Jurkat, Clone E6-1 (cell line): ENCODE results near the gene ZNF577. TPM values are rescaled to one million over a fixed set of nuclear protein-coding genes. Genes with fewer than 3 reads are reported as not detected.
A peak's percentile ranks its signal among the peaks of the same experiment; 100 is the strongest.
"Not testable (repeated sequence)": the region's sequence is repeated elsewhere in the genome, so short reads cannot be mapped to it uniquely, and the experiment has no call there.

ENCODE experiments used
- DNase-seq: peaks from one replicate; pipeline ENCODE4 v3.0.0-alpha.2; 2011; ENCODE audit warnings: low read depth, low spot score
- H3K4me3 ChIP-seq: 2 replicates; pipeline ENCODE4 v1.5.1; 2011; ENCODE audit warnings: mild to moderate bottlenecking, low read length, control low read depth, moderate library complexity
- polyA plus RNA-seq: library from polyadenylated mRNA; unstranded; fragments of >200 nt; gene quantifications from one replicate; pipeline ENCODE4 v1.2.1, GENCODE V29; 2012; ENCODE audit warnings: missing spikeins; ENCODE audit not compliant: insufficient read length, insufficient read depth

Gene ZNF577
- not detected for polyA plus RNA-seq

GRCh38 chr19:51887522-51888498 lies at the start of gene ZNF577:
TSS of gene ZNF577 (minus strand) at chr19:51887951. CDS start at chr19:51880382, 7,569 bp downstream.
- no peak for DNase-seq
- no peak within 1 kb of the TSS for H3K4me3 ChIP-seq

DNA sequence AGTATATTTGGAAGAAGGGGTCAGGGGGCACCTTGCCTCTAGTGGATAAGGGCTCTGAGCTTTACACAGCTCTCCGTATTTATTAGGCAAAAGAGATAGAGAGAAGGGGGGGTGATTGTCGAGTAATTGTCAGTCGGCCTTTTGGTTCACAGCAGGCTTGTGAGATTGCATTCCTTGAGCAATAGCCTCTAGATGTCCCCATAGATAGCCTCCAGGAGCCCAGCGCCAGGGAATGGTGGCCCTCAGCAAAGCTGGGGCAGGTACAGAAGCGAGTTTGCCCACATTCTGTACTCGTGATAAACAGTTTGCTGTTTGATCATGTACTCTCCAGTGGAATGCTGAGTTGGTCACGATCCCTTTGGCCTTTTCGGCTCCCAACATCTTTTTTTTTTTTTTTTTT lies 44.2 kb upstream of the ZNF577 start:
- DNase-seq = no peak
- no peak overlapping the region for H3K4me3 ChIP-seq

GRCh38 chr19:51927859-51928258 lies 40.1 kb upstream of the ZNF577 start:
- peak overlapping the region; percentile 95 for H3K4me3 ChIP-seq
- DNase-seq = no peak

GRCh38 chr19:51926784-51927741 lies 39.3 kb upstream of the ZNF577 start, which contains the start of gene ZNF613:
TSS of gene ZNF613 (plus strand) at chr19:51927472. CDS start at chr19:51936221, 8,749 bp downstream.
- H3K4me3 ChIP-seq = peak within 1 kb of the TSS; percentile 95
- DNase-seq = peak; percentile 96

DNA sequence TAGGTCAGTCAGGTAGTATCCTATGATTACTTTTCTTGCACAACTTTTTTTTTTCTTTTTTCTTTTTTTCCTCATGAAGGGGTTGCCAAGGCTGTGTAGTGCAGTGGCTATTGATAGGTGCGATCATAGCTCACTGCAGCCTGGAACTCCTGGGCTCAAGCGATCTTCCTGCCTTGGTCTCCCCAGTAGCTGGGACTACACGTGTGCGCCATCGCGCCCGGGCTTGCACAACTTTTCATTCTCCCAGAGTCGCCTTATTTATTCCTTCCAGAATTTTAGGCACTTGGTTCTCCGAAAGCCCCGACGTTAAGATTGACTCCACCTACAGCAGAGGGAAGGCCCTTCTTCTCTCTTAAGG lies 38.7 kb upstream of the ZNF577 start:
- H3K4me3 ChIP-seq = peak overlapping the region; percentile 95
- DNase-seq = no peak

GRCh38 chr19:51921949-51922348 lies 34.2 kb upstream of the ZNF577 start:
- H3K4me3 ChIP-seq = no peak overlapping the region
- no peak for DNase-seq

- no peak overlapping the region for H3K4me3 ChIP-seq
- no peak for DNase-seq
Measured at GRCh38 chr19:51919606-51920005, 31.9 kb upstream of the ZNF577 start.

DNA sequence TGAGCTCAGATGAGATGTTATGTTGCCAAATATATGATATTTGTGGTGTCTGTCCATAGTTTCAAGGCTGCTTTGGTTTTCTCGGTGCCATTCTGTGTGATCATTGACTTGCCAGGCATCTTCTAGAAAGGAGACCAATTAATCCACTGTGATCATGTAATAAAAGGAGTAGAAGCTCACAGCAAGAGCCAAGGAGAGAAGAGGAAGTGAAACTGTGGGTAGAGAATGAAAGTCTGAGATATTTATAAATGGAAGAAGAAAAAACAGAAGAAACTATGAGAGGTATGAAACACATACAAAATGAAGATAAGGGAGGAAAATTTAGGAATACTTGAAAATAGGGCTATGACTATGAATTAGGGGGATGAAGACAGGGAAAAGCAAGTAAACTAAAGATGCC lies 28.4 kb upstream of the ZNF577 start:
- DNase-seq = no peak
- no peak overlapping the region for H3K4me3 ChIP-seq

DNA sequence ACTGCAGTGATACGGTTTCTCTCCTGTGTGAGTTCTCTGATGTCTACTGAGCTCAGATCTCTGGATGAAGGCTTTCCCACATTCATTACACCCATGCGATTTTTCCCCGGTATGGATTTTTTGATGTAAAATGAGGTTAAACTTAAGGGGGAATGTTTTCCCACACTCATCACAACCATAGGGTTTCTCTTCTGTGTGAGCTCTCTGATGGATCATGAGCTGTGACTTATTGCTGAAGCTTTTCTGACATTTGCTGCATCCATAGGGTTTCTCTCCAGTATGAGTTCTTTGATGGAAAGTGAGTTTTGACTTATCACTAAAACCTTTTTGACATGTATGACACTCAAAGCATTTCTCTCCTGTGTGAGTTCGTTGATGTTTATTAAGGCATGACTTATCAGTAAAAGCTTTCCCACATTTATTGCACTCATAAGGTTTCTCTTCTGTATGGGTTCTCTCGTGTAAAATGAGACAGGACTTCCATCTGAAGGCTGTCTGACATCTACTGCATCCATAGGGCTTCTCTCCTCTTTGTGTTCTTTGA lies 27.6 kb upstream of the ZNF577 start:
- no peak for DNase-seq

DNA sequence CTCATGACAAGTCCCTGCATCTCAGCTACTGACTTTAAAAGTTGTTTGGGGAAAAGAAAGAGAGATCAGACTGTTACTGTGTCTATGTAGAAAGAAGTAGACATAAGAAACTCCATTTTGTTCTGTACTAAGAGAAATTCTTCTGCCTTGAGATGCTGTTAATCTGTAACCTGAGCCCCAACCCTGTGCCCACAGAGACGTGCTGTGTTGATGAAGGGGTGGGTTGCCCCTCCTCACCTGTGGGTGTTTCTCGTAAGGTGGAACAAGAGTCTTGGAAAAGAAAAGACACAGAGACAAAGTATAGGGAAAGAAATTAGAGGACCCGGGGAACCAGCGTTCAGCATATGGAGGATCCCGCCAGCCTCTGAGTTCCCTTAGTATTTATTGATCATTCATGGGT lies 20.2 kb upstream of the ZNF577 start:
- not testable (repeated sequence) for H3K4me3 ChIP-seq

More for the DNA sequence above, 27.6 kb upstream of the ZNF577 start:
- no peak overlapping the region for H3K4me3 ChIP-seq

GRCh38 chr19:51906108-51906507 lies 18.4 kb upstream of the ZNF577 start:
- H3K4me3 ChIP-seq, DNase-seq: not testable (repeated sequence)

More for the DNA sequence above, 20.2 kb upstream of the ZNF577 start:
- not testable (repeated sequence) for DNase-seq

- DNase-seq, H3K4me3 ChIP-seq: not testable (repeated sequence)
Measured at GRCh38 chr19:51905639-51906038, 17.9 kb upstream of the ZNF577 start.

DNA sequence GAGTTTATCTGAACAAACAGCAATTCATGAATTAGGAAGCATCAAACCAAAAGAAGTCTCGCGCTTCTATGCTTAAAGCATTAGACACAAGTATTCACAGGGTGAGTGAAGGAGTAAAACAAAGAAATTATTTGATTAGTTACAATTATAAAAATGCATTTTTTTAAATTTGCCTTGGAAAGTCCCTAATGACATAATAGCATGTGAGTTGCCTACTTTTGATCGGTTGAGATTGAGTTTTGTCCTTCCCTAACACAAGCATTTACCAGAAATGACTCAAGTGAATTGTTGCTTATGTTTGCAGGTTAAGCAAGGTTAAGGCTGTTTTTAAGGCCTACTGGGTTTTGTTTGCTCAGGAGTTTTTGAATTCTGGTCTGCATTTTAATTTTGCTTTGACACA lies 17.5 kb upstream of the ZNF577 start:
- no peak for DNase-seq
- no peak overlapping the region for H3K4me3 ChIP-seq

DNA sequence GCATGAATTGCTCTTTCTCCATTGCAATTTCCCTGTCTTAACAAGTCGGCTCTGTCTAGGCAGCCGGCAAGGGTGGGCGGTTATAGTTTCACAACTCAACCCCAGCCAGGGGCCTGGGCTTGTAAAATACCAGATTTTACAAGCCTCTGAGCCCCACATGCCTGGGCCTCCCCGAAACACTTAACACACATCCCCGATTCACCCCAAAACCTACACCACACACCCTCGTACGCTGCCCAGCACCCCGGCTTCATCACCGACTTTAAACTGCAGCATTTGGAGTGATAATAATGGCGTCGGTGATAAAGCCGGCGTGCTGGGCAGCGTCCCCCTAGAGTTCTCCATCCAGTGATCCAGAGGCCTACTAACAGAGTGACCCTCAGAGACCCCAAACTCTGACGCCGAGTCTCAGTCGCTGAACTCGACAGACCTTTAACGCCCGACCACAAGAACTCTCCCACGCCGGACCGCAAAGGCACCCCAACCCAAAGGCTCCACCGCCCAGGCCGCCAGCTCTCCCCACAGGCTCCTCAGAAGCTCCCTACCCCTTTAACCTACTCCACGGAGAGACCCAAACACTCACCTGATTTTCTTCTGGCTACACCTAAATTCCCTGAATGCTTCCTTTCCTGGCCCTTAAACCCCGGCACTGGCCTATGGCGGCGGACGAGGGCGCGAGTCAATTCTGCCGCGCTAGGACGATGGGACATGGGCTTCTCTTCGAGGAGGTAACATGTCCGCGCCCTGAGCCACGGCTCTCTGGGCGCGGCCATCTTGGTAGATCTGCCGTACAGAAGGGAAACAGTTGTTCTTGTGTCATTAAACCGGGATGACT lies 16.8 kb upstream of the ZNF577 start, which contains the start of gene ZNF649:
Gene ZNF649, minus strand, starts transcription at position 687 of the 835 bp plus-strand sequence. CDS start 4,910 bp downstream, outside the sequence.
- H3K4me3 ChIP-seq = no peak within 1 kb of the TSS
- DNase-seq = no peak

DNA sequence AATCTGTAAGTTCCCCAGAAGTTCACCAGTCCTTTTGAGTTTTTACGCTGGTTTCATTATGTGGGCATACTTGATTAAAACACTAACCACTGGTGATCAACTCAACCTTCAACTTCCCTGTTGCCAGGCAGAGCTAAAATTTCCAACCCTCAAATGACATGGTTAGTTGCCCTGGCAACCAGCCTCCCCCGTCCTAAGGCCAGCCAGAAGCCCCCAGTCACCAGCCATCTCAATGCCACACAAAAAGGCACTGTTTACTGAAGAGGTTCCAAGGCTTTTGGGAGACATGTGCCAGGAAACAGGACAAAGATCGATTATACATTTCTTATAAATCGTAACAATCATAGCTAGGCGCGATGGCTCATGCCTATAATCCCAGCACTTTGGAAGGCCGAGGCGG lies 15.4 kb upstream of the ZNF577 start:
- no peak for DNase-seq
- no peak overlapping the region for H3K4me3 ChIP-seq

GRCh38 chr19:51901860-51902259 lies 14.1 kb upstream of the ZNF577 start:
- DNase-seq = no peak
- no peak overlapping the region for H3K4me3 ChIP-seq

DNA sequence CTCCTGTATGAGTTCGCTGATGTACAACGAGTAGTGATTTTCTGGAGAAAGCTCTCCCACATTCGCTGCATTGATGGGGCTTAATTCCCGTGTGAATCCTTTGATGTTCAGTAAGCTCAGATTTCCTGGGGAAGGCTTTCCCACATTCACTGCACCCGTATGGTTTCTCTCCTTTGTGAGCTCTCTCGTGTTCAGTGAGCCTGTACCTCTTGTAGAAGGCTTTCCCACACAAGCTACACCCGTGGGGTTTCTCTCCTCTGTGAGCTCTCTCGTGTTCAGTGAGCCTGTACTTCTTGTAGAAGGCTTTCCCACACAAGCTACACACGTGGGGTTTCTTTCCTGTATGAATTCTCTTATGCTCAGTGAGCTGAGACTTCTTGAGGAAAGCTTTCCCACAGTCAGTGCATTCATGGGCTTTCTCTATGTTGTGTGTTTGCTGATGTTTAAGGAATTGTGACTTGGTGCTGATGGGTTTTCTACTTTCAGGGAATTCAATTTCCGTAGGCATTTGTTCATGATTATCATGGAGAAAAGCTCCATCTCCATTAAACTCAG lies 3.5 kb upstream of the ZNF577 start:
- DNase-seq = no peak
- H3K4me3 ChIP-seq = no peak overlapping the region

- DNase-seq = no peak
- no peak overlapping the region for H3K4me3 ChIP-seq
Measured at GRCh38 chr19:51889934-51890333, 2.2 kb upstream of the ZNF577 start.
